Measurements from ENCODE around the gene MIPEP. TPM values are rescaled to one million over a fixed set of nuclear protein-coding genes. Genes with fewer than 3 reads are reported as not detected.

The MIPEP gene
- total RNA-seq: 18.2 and 23.9 TPM in 2 replicates

GRCh38 chr13:23888658-23889614, at the start of gene MIPEP:
MIPEP (minus strand) TSS chr13:23889400; CDS start chr13:23889320, 80 bp downstream.

GRCh38 chr13:23897452-23897919, 8.3 kb upstream of the MIPEP start, which contains the start of gene C1QTNF9B:
C1QTNF9B (minus strand) TSS chr13:23897502.

Other genes starting within 250 kb of the MIPEP start
- not detected in 2 replicates for gene C1QTNF9B, start 8.1 kb upstream of the MIPEP start, total RNA-seq